Stimulated activated CD4-positive, alpha-beta T cell treated with anti-CD3 and anti-CD28 coated beads, Interleukin-12 subunit alpha, Interleukin-12 subunit beta, amount 100 ng/mL, for 24 hours (primary cell): ENCODE data around the gene RAPGEF2.
"Not testable (repeated sequence)": the region's sequence is repeated elsewhere in the genome, so short reads cannot be mapped to it uniquely, and the experiment has no call there.

ENCODE experiments used
- DNase-seq, 2 experiments: peaks; one replicate each; pipeline ENCODE4 v3.0.0-alpha.2; 2020; ENCODE audit warnings: low read depth in 2 of 2

The RAPGEF2 gene

GRCh38 chr4:159102622-159103383 lies at the start of gene RAPGEF2:
TSS of gene RAPGEF2 (plus strand) at chr4:159103079. CDS start at chr4:159104163, 1,084 bp downstream.
- DNase-seq = peak; percentile 72 to 82

GRCh38 chr4:159055833-159056232 lies 47.0 kb upstream of the RAPGEF2 start:
- no peak for DNase-seq

GRCh38 chr4:159060161-159060560 lies 42.7 kb upstream of the RAPGEF2 start:
- no peak for DNase-seq

GRCh38 chr4:159062381-159062780 lies 40.5 kb upstream of the RAPGEF2 start:
- no peak for DNase-seq

GRCh38 chr4:159065513-159066240 lies 37.2 kb upstream of the RAPGEF2 start:
- DNase-seq = no peak

GRCh38 chr4:159068139-159068538 lies 34.7 kb upstream of the RAPGEF2 start:
- not testable (repeated sequence) for DNase-seq

- no peak for DNase-seq
These were observed 33.0 kb upstream of the RAPGEF2 start for GRCh38 chr4:159069922-159070321.

- DNase-seq = no peak
These were observed 32.1 kb upstream of the RAPGEF2 start for GRCh38 chr4:159070742-159071141.

- no peak for DNase-seq
These were observed 31.5 kb upstream of the RAPGEF2 start for GRCh38 chr4:159071178-159071968.

- no peak for DNase-seq
These were observed 30.7 kb upstream of the RAPGEF2 start for GRCh38 chr4:159071969-159072765.

- DNase-seq = no peak
These were observed 27.3 kb upstream of the RAPGEF2 start for GRCh38 chr4:159075531-159075932.

GRCh38 chr4:159077018-159077417 lies 25.9 kb upstream of the RAPGEF2 start:
- not testable (repeated sequence) for DNase-seq

- DNase-seq = no peak
These were observed 25.0 kb upstream of the RAPGEF2 start for GRCh38 chr4:159077702-159078495.

GRCh38 chr4:159079074-159079473 lies 23.8 kb upstream of the RAPGEF2 start:
- no peak for DNase-seq

GRCh38 chr4:159086606-159087005 lies 16.3 kb upstream of the RAPGEF2 start:
- DNase-seq = no peak

- DNase-seq = no peak
These were observed 12.6 kb upstream of the RAPGEF2 start for GRCh38 chr4:159090255-159090654.

GRCh38 chr4:159094156-159094555 lies 8.7 kb upstream of the RAPGEF2 start:
- DNase-seq = not testable (repeated sequence)

- no peak for DNase-seq
These were observed 6.4 kb upstream of the RAPGEF2 start for GRCh38 chr4:159096434-159096833.

GRCh38 chr4:159097144-159097543 lies 5.7 kb upstream of the RAPGEF2 start:
- DNase-seq = no peak

GRCh38 chr4:159097785-159098184 lies 5.1 kb upstream of the RAPGEF2 start:
- no peak for DNase-seq
